GM19395 (cell line): ENCODE results near the gene HAPLN2.
"Not testable (repeated sequence)": the region's sequence is repeated elsewhere in the genome, so short reads cannot be mapped to it uniquely, and the experiment has no call there.

Source experiments
- ATAC-seq: cut with Tn5 transposase; IDR thresholded peaks from one replicate; pipeline ENCODE4 v1.9.1; 2021; ENCODE audit warnings: mild to moderate bottlenecking, moderate library complexity; ENCODE audit not compliant: unreplicated experiment

Gene HAPLN2

GRCh38 chr1:156618853-156619581, at the start of gene HAPLN2:
Gene HAPLN2 (plus strand): TSS chr1:156619415. CDS start chr1:156623491, 4,076 bp downstream.
- no peak for ATAC-seq

GRCh38 chr1:156571261-156571852, 47.9 kb upstream of the HAPLN2 start:
- no peak for ATAC-seq

GRCh38 chr1:156571919-156572662, 47.1 kb upstream of the HAPLN2 start, which contains the start of gene IQGAP3:
Gene IQGAP3 (minus strand): TSS chr1:156572565. CDS start chr1:156572529, 36 bp downstream.
- ATAC-seq: peak; percentile 84

GRCh38 chr1:156572663-156573018, 46.6 kb upstream of the HAPLN2 start:
- no peak for ATAC-seq

- no peak for ATAC-seq
Measured at GRCh38 chr1:156574039-156574633, 45.1 kb upstream of the HAPLN2 start.

GRCh38 chr1:156577550-156577949, 41.7 kb upstream of the HAPLN2 start:
- no peak for ATAC-seq

GRCh38 chr1:156578055-156578454, 41.2 kb upstream of the HAPLN2 start:
- ATAC-seq: no peak

- no peak for ATAC-seq
Measured at GRCh38 chr1:156579472-156579871, 39.7 kb upstream of the HAPLN2 start, which contains the start of gene TTC24. Gene TTC24 (plus strand): TSS chr1:156579723. CDS start chr1:156581365, 1,642 bp downstream.

GRCh38 chr1:156581661-156582387, 37.4 kb upstream of the HAPLN2 start:
- no peak for ATAC-seq

- no peak for ATAC-seq
Measured at GRCh38 chr1:156582388-156583017, 36.7 kb upstream of the HAPLN2 start.

GRCh38 chr1:156583821-156584622, 35.2 kb upstream of the HAPLN2 start:
- ATAC-seq: no peak

GRCh38 chr1:156584813-156585212, 34.4 kb upstream of the HAPLN2 start:
- ATAC-seq: no peak

GRCh38 chr1:156586323-156586722, 32.9 kb upstream of the HAPLN2 start:
- ATAC-seq: no peak

GRCh38 chr1:156586892-156587477, 32.2 kb upstream of the HAPLN2 start:
- no peak for ATAC-seq

GRCh38 chr1:156587927-156588326, 31.3 kb upstream of the HAPLN2 start:
- not testable (repeated sequence) for ATAC-seq

GRCh38 chr1:156589546-156589945, 29.7 kb upstream of the HAPLN2 start:
- ATAC-seq: no peak

- ATAC-seq: no peak
Measured at GRCh38 chr1:156590326-156591180, 28.7 kb upstream of the HAPLN2 start.

GRCh38 chr1:156591181-156591431, 28.1 kb upstream of the HAPLN2 start:
- peak; percentile 15 for ATAC-seq
